ENCODE measurements around the gene COL6A2. TPM values are rescaled to one million over a fixed set of nuclear protein-coding genes. Genes with fewer than 3 reads are reported as not detected.
A peak's percentile ranks its signal among the peaks of the same experiment; 100 is the strongest.

Gene COL6A2
- total RNA-seq, 1 donor from 2014 or later: 535 TPM

- no peaks in the 10 kb centered on the region for H3K36me3 ChIP-seq
- DNase-seq (ENCODE audit: extremely low spot score in 2 of 2): peak; percentile 86 to 88
- no peak overlapping the region for H3K4me3 ChIP-seq
- no peaks in the 10 kb centered on the region for H3K27me3 ChIP-seq
- H3K4me1 ChIP-seq: peaks cover 59% of the 10 kb centered on the region
- intact Hi-C loops (cut with DNase I): no loop called here
- no peak for TF ChIP-seq POLR2AphosphoS5 (IDR thresholded peaks at IDR 0.05; ENCODE audit: insufficient read depth in 1 of 2, low read depth in 1 of 2)
- TF ChIP-seq, protein P1, sequence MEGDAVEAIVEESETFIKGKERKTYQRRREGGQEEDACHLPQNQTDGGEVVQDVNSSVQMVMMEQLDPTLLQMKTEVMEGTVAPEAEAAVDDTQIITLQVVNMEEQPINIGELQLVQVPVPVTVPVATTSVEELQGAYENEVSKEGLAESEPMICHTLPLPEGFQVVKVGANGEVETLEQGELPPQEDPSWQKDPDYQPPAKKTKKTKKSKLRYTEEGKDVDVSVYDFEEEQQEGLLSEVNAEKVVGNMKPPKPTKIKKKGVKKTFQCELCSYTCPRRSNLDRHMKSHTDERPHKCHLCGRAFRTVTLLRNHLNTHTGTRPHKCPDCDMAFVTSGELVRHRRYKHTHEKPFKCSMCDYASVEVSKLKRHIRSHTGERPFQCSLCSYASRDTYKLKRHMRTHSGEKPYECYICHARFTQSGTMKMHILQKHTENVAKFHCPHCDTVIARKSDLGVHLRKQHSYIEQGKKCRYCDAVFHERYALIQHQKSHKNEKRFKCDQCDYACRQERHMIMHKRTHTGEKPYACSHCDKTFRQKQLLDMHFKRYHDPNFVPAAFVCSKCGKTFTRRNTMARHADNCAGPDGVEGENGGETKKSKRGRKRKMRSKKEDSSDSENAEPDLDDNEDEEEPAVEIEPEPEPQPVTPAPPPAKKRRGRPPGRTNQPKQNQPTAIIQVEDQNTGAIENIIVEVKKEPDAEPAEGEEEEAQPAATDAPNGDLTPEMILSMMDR (IDR thresholded peaks at IDR 0.05): no peak
- no peak for TF ChIP-seq POLR2A (IDR thresholded peaks at IDR 0.05)
- peak overlapping the region; percentile 91 for H3K27ac ChIP-seq
- no peaks in the 10 kb centered on the region for H3K9me3 ChIP-seq
These were observed 17.5 kb upstream of the COL6A2 start for GRCh38 chr21:46080171-46081021.

- no peaks in the 10 kb centered on the region for H3K27me3 ChIP-seq
- H3K4me1 ChIP-seq: peaks cover 59% of the 10 kb centered on the region
- H3K27ac ChIP-seq: peak overlapping the region; percentile 91
- no peak for TF ChIP-seq POLR2AphosphoS5 (IDR thresholded peaks at IDR 0.05; ENCODE audit: insufficient read depth in 1 of 2, low read depth in 1 of 2)
- no peak for TF ChIP-seq POLR2A (IDR thresholded peaks at IDR 0.05)
- TF ChIP-seq, protein P1 (IDR thresholded peaks at IDR 0.05): no peak
- H3K9me3 ChIP-seq: no peaks in the 10 kb centered on the region
- no peaks in the 10 kb centered on the region for H3K36me3 ChIP-seq
- peak in 1 of 2 donors; percentile 77 for DNase-seq (ENCODE audit: extremely low spot score in 2 of 2)
- intact Hi-C loops (cut with DNase I): no loop called here
- no peak overlapping the region for H3K4me3 ChIP-seq
These were observed 16.7 kb upstream of the COL6A2 start for GRCh38 chr21:46081022-46081861.

GRCh38 chr21:46081862-46082712, 15.8 kb upstream of the COL6A2 start:
- Histone ChIP-seq H3K27ac (peak overlapping the region; percentile 91), H3K4me3 (no peak overlapping the region), H3K27me3 (no peaks in the 10 kb centered on the region), H3K4me1 (peaks cover 59% of the 10 kb centered on the region), H3K9me3 (no peaks in the 10 kb centered on the region), H3K36me3 (no peaks in the 10 kb centered on the region)
- TF ChIP-seq POLR2AphosphoS5 (IDR thresholded peaks at IDR 0.05; ENCODE audit: insufficient read depth in 1 of 2, low read depth in 1 of 2) (no peak), POLR2A (IDR thresholded peaks at IDR 0.05) (no peak)
- TF ChIP-seq, protein P1 (IDR thresholded peaks at IDR 0.05): no peak
- peak; percentile 83 to 84 for DNase-seq (ENCODE audit: extremely low spot score in 2 of 2)
- intact Hi-C loops (cut with DNase I): no loop called here

DNA sequence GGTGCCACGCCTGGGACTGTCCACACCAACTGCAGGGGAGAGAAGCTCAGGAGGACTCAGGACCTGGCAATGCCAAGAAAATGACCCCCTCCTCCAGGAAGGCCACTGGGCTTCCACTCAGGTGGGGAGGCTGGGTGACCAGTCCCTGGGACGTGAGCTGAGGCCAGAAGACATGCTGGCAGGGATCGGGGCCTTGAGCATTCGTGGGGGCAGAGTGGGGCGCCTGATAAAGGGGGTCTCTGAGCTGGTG, 15.3 kb upstream of the COL6A2 start:
- no peak for TF ChIP-seq POLR2AphosphoS5 (IDR thresholded peaks at IDR 0.05; ENCODE audit: insufficient read depth in 1 of 2, low read depth in 1 of 2)
- no peak for TF ChIP-seq POLR2A (IDR thresholded peaks at IDR 0.05)
- intact Hi-C loops (cut with DNase I): no loop called here
- H3K27ac ChIP-seq: peak overlapping the region; percentile 91
- H3K36me3 ChIP-seq: no peaks in the 10 kb centered on the region
- H3K4me1 ChIP-seq: peaks cover 59% of the 10 kb centered on the region
- H3K4me3 ChIP-seq: no peak overlapping the region
- H3K27me3 ChIP-seq: no peaks in the 10 kb centered on the region
- no peaks in the 10 kb centered on the region for H3K9me3 ChIP-seq
- peak; percentile 79 to 91 for DNase-seq (ENCODE audit: extremely low spot score in 2 of 2)
